HepG2 (cell line): Measurements from ENCODE around the gene CALN1. TPM values are rescaled to one million over a fixed set of nuclear protein-coding genes. Genes with fewer than 3 reads are reported as not detected.

ENCODE experiments used
- ATAC-seq: fragments of 200-7000 bp; cut with Tn5 transposase; 3 replicates; pipeline ENCODE4 v1.9.1; 2020; ENCODE audit warnings: mild to moderate bottlenecking, moderate library complexity
- BruUV-seq: library from RNA; stranded (reverse); fragments of 400-500 nt; replicated peaks from 2 replicates; lab custom pipeline; 2021; lab: Mats Ljungman, UMichigan
- CTCF ChIA-PET: fragments of 300-600 bp; formaldehyde crosslinking; extraction: SDS; loops from one replicate; lab custom pipeline; 2021; ENCODE audit warnings: low total read pairs, inconsistent platforms, low intra/inter-chr PET ratio; lab: Yijun Ruan, JAX
- POLR2A ChIA-PET: fragments of 350-600 bp; sonication (Branson Sonifier 250); formaldehyde crosslinking; loops from one replicate; lab custom pipeline; 2020; ENCODE audit warnings: antibody characterized with exemption, inconsistent platforms; lab: Yijun Ruan, JAX
- DNase-seq: peaks from one replicate; pipeline ENCODE4 v3.0.0-alpha.2; 2015; ENCODE audit warnings: low spot score
- FAIRE-seq: peaks from 3 replicates; lab custom pipeline; 2011; peaks lifted over from hg19 to GRCh38; lab: Jason Lieb, UNC
- H2AFZ ChIP-seq: one replicate; pipeline ENCODE4 v1.6.1; 2011; ENCODE audit warnings: low read length, inconsistent platforms
- H3K27ac ChIP-seq: fragments of 300-600 bp; 3 replicates; pipeline ENCODE4 v1.8.0; 2011; ENCODE audit warnings: mixed run types, mild to moderate bottlenecking, mixed read lengths, low read length, inconsistent platforms; ENCODE audit not compliant: insufficient read depth; ENCODE audit errors: extremely low read length
- H3K27me3 ChIP-seq, 2 experiments: fragments of 200-600 bp in 1 of 2; 2 replicates in 1 of 2; 3 replicates in 1 of 2; pipeline versions ENCODE4 v1.6.0 to v1.8.0; 2011; ENCODE audit warnings: low read length in 2 of 2, mild to moderate bottlenecking in 2 of 2, moderate library complexity in 2 of 2, inconsistent platforms in 1 of 2; ENCODE audit not compliant: insufficient read depth in 2 of 2, control insufficient read depth in 1 of 2
- H3K36me3 ChIP-seq, 2 experiments: fragments of 200-600 bp in 1 of 2; replicated peaks in 1 of 2; 2 replicates in 1 of 2; 3 replicates in 1 of 2; pipeline versions ENCODE4 v1.5.1 to v1.8.0; 2011; ENCODE audit warnings: low read length in 2 of 2, inconsistent platforms in 1 of 2; ENCODE audit not compliant: insufficient read depth in 2 of 2, control insufficient read depth in 1 of 2
- H3K4me1 ChIP-seq: 2 replicates; pipeline ENCODE4 v1.5.1; 2012; ENCODE audit warnings: low read length, inconsistent platforms; ENCODE audit not compliant: insufficient read depth
- H3K4me2 ChIP-seq: 2 replicates; pipeline ENCODE4 v1.6.0; 2011; ENCODE audit warnings: low read depth, low read length, inconsistent platforms
- H3K4me3 ChIP-seq, 3 experiments: fragments of 200-600 bp in 1 of 3; sonication (generic), shearing (Covaris generic) in 1 of 3; replicated peaks in 1 of 3; 2 replicates each; pipeline ENCODE4 v1.5.1; 2011 to 2016; ENCODE audit warnings: low read length in 3 of 3, inconsistent platforms in 2 of 3, low read depth in 2 of 3, mild to moderate bottlenecking in 2 of 3, control low read depth in 1 of 3, mixed read lengths in 1 of 3; ENCODE audit not compliant: insufficient read depth in 1 of 3
- H3K79me2 ChIP-seq: one replicate; pipeline ENCODE4 v1.6.1; 2011; ENCODE audit warnings: low read length, inconsistent platforms; ENCODE audit not compliant: insufficient read depth
- H3K9ac ChIP-seq: 2 replicates; pipeline ENCODE4 v1.6.0; 2011; ENCODE audit warnings: mild to moderate bottlenecking, low read depth, low read length, inconsistent platforms; ENCODE audit not compliant: insufficient read depth
- H3K9me3 ChIP-seq: 2 replicates; pipeline ENCODE4 v1.5.1; 2012; ENCODE audit warnings: mild to moderate bottlenecking, low read length
- H4K20me1 ChIP-seq: 2 replicates; pipeline ENCODE4 v1.6.0; 2011; ENCODE audit warnings: inconsistent platforms, mild to moderate bottlenecking, low read length, moderate library complexity; ENCODE audit not compliant: insufficient read depth
- AKAP8 ChIP-seq: sonication (generic); formaldehyde crosslinking; IDR thresholded peaks from 2 replicates; pipeline ENCODE4 v1.5.1; 2020; ENCODE audit warnings: mild to moderate bottlenecking, missing genetic modification reagents
- ATM ChIP-seq: fragments of 450-650 bp; IDR thresholded peaks from 2 replicates; pipeline ENCODE4 v1.7.1; 2017; ENCODE audit warnings: mild to moderate bottlenecking, borderline replicate concordance
- CEBPB ChIP-seq: IDR thresholded peaks from 2 replicates; pipeline ENCODE4 v1.6.1; 2011; ENCODE audit warnings: low read depth, low read length, improper control_type of control experiment, borderline replicate concordance
- CEBPG ChIP-seq: IDR thresholded peaks from 2 replicates; pipeline ENCODE4 v1.6.1; 2016
- PITX1 ChIP-seq: sonication (generic); formaldehyde crosslinking; IDR thresholded peaks from 2 replicates; pipeline ENCODE4 v1.5.1; 2020; ENCODE audit warnings: mild to moderate bottlenecking, missing genetic modification reagents
- PRDM10 ChIP-seq: sonication (generic); formaldehyde crosslinking; IDR thresholded peaks from 2 replicates; pipeline ENCODE4 v1.4.0; 2020; ENCODE audit warnings: low read depth, missing genetic modification reagents
- ZFP91 ChIP-seq: sonication (generic); formaldehyde crosslinking; IDR thresholded peaks from 2 replicates; pipeline ENCODE4 v1.9.0; 2022; ENCODE audit warnings: missing genetic modification reagents, mild to moderate bottlenecking, borderline replicate concordance
- ZNF121 ChIP-seq: sonication (generic); formaldehyde crosslinking; IDR thresholded peaks from 2 replicates; pipeline ENCODE4 v1.5.0; 2020; ENCODE audit warnings: mild to moderate bottlenecking, missing genetic modification reagents
- ZNF18 ChIP-seq: sonication (generic); formaldehyde crosslinking; IDR thresholded peaks from 2 replicates; pipeline ENCODE4 v1.8.0; 2022; ENCODE audit warnings: mild to moderate bottlenecking, missing genetic modification reagents; ENCODE audit not compliant: insufficient replicate concordance
- ZNF276 ChIP-seq: sonication (generic); formaldehyde crosslinking; IDR thresholded peaks from 2 replicates; pipeline ENCODE4 v1.4.0; 2020; ENCODE audit warnings: mild to moderate bottlenecking, low read depth, missing genetic modification reagents
- ZNF878 ChIP-seq: sonication (generic); formaldehyde crosslinking; IDR thresholded peaks from 2 replicates; pipeline ENCODE4 v1.8.1; 2023; ENCODE audit warnings: mild to moderate bottlenecking, missing genetic modification reagents, moderate library complexity
- whole genome bisulfite sequencing: methylation state at CpG from one replicate; pipeline ENCODE4 v1.1.6; 2017; ENCODE audit warnings: low lambda C conversion rate; 5-methylcytosine and 5-hydroxymethylcytosine counted together
- in situ Hi-C: cut with HindIII; loops from 2 replicates; pipeline ENCODE4 v1.10.0; 2017; ENCODE audit warnings: low pct_unique_long_range_greater_than_20kb; ENCODE audit not compliant: extremely low pct_ligation_motif_present
- intact Hi-C: fragments of 100-400 bp; cut with micrococcal nuclease; formaldehyde crosslinking; loops from one replicate; pipeline ENCODE4 v1.10.0; 2022; ENCODE audit not compliant: unreplicated experiment
- polyA plus RNA-seq, 8 experiments: library from polyadenylated mRNA; depleted of rRNA in 3 of 8; stranded (reverse) in 7 of 8; unstranded in 1 of 8; fragments of >200 nt; fragmentation: Illumina TruSeq in 4 of 8; extraction: Trizol in 4 of 8; gene quantifications; 2 replicates each; pipeline versions ENCODE4 v1.2.1 to v1.2.3, GENCODE V29; 2011 to 2016; ENCODE audit warnings: low read depth in 4 of 8, missing spikeins in 1 of 8, mixed read lengths in 1 of 8; ENCODE audit not compliant: insufficient read depth in 1 of 8
- total RNA-seq, 5 experiments: library from RNA; depleted of rRNA; stranded (reverse); fragments of >200 nt; fragmentation: Illumina TruSeq; extraction: Trizol; gene quantifications; 2 replicates each; pipeline ENCODE4 v1.2.3, GENCODE V29; 2016; ENCODE audit warnings: low read depth in 1 of 5

CALN1 gene
- total and polyA plus RNA-seq, 2 of the 13 experiments (the other 11 are each of a cell fraction or from before 2014, with no cell fraction given): not detected

GRCh38 chr7:71795410-71795809 is 616.7 kb downstream of the CALN1 start:
- Histone ChIP-seq H3K27me3 (0 out of 5 replicates have a peak, but pooled peaks cover 0 to 5% of the 10 kb centered on the region in 2 experiments), H3K9ac (no peak overlapping the region), H3K4me2 (no peak overlapping the region), H4K20me1 (no peaks in the 10 kb centered on the region), H3K4me1 (no peaks in the 10 kb centered on the region), H3K36me3 (no peaks in the 10 kb centered on the region), H3K4me3 (no peak overlapping the region)
- no TSS peak for BruUV-seq
- ChIA-PET CTCF (no interaction called here), POLR2A (no interaction called here)
- WGBS: 87% methylated on average over 10 of the region's 10 CpGs
- FAIRE-seq: no peak
- TF ChIP-seq ZNF276 (no peak), ZNF121 (CRISPR knock-in tag) (no peak), PRDM10 (CRISPR knock-in tag) (no peak), ZNF18 (CRISPR knock-in tag) (no peak), PITX1 (CRISPR knock-in tag) (no peak), ZFP91 (no peak), AKAP8 (CRISPR knock-in tag) (no peak), ATM (no peak), CEBPB (peak; percentile 87), ZNF878 (CRISPR knock-in tag) (no peak), CEBPG (CRISPR knock-in tag) (peak; percentile 29; the same call in 1 of the 2 replicates)
- TF ChIP-seq, all 625 proteins: peak for 2
- intact Hi-C loops: no loop called here
- H3K79me2 ChIP-seq: no peaks in the 10 kb centered on the region
- no peak for DNase-seq
- in situ Hi-C loops: no loop called here
- no peak overlapping the region for H2AFZ ChIP-seq
- ATAC-seq: no peak
- H3K9me3 ChIP-seq: no peaks in the 10 kb centered on the region
- H3K27ac ChIP-seq: no peak overlapping the region
